Kidney (tissue), 22 donors: ENCODE results near the gene KCNQ1. TPM values are rescaled to one million over a fixed set of nuclear protein-coding genes. Genes with fewer than 3 reads are reported as not detected.
A peak's percentile ranks its signal among the peaks of the same experiment; 100 is the strongest.

Source experiments
- DNase-seq, 5 donors: peaks; one replicate each; pipeline ENCODE4 v3.0.0-alpha.2; 2013 to 2020
- FAIRE-seq: peaks from 2 replicates; lab custom pipeline; 2012; peaks lifted over from hg19 to GRCh38; lab: Jason Lieb, UNC
- H3K27ac ChIP-seq, 2 donors: one replicate each; pipeline ENCODE4 v1.7.0; 2013; ENCODE audit warnings: low read depth in 2 of 2, low read length in 2 of 2, inconsistent platforms in 1 of 2
- H3K27me3 ChIP-seq: one replicate; pipeline ENCODE4 v1.7.1; 2013; ENCODE audit warnings: low read length, inconsistent platforms; ENCODE audit not compliant: control insufficient read depth, insufficient read depth
- H3K36me3 ChIP-seq, 3 donors: one replicate each; pipeline versions ENCODE4 v1.7.0 to v1.7.1; 2013; ENCODE audit warnings: low read length in 3 of 3, control low read depth in 1 of 3, inconsistent platforms in 1 of 3; ENCODE audit not compliant: insufficient read depth in 3 of 3, control insufficient read depth in 2 of 3
- H3K4me1 ChIP-seq, 3 donors: one replicate each; pipeline versions ENCODE4 v1.7.0 to v1.7.1; 2013; ENCODE audit warnings: low read length in 3 of 3, inconsistent platforms in 1 of 3, low read depth in 1 of 3; ENCODE audit not compliant: control insufficient read depth in 2 of 3, insufficient read depth in 2 of 3
- H3K4me3 ChIP-seq, 3 donors: one replicate each; pipeline versions ENCODE4 v1.7.0 to v1.8.1; 2013; ENCODE audit warnings: low read length in 3 of 3, control low read depth in 1 of 3, inconsistent platforms in 1 of 3
- H3K9ac ChIP-seq, 3 donors: one replicate each; pipeline versions ENCODE4 v1.7.0 to v1.7.1; 2013; ENCODE audit warnings: low read length in 3 of 3, control low read depth in 1 of 3, inconsistent platforms in 1 of 3
- H3K9me3 ChIP-seq, 3 donors: one replicate each; pipeline versions ENCODE4 v1.7.0 to v1.7.1; 2013; ENCODE audit warnings: low read length in 3 of 3, control low read depth in 1 of 3, inconsistent platforms in 1 of 3; ENCODE audit not compliant: control insufficient read depth in 2 of 3, insufficient read depth in 1 of 3
- intact Hi-C: fragments of 100-400 bp; cut with DNase I; formaldehyde crosslinking; loops from one replicate; pipeline ENCODE4 v1.11.1; 2022
- long read RNA-seq, 10 donors: library from polyadenylated mRNA in 1 of 10; unstranded in 1 of 10; transcript quantifications; one replicate each; pipeline ENCODE4 v2.0.0 and lab custom pipeline, GENCODE V29; 2021 to 2026
- polyA plus RNA-seq: library from polyadenylated mRNA; stranded (reverse); fragments of 350-450 nt; fragmentation: Illumina TruSeq; extraction: RNeasy Lipid Tissue Mini Kit (QIAGEN cat#74804); gene quantifications from one replicate; pipeline ENCODE4 v1.2.3, GENCODE V29; 2014; ENCODE audit warnings: low read depth, low replicate concordance; ENCODE audit not compliant: insufficient read depth
- total RNA-seq: library from RNA; stranded (reverse); fragmentation: NEBNext Ultra II Directional; extraction: Animal tissue kit (Norgen Biotek cat#: 25700); gene quantifications from one replicate; pipeline ENCODE4 v1.2.1, GENCODE V29; 2021
- TF ChIP-seq, protein P1 (sequence below): IDR thresholded peaks from 3 replicates; pipeline ENCODE4 v1.5.1; 2012; ENCODE audit warnings: mild to moderate bottlenecking, moderate library complexity, borderline replicate concordance; ENCODE audit not compliant: insufficient read depth; ENCODE audit errors: extremely low read depth
- donor health status: control.
- donor health status: control.
- donor health status: control.
- donor health status: control.
- donor health status: control.
- donor health status: DM: yes; HTN: yes; CAD: no.
- donor health status: Normal renal cell carcinoma (clear cell type).

The KCNQ1 gene, protein sequence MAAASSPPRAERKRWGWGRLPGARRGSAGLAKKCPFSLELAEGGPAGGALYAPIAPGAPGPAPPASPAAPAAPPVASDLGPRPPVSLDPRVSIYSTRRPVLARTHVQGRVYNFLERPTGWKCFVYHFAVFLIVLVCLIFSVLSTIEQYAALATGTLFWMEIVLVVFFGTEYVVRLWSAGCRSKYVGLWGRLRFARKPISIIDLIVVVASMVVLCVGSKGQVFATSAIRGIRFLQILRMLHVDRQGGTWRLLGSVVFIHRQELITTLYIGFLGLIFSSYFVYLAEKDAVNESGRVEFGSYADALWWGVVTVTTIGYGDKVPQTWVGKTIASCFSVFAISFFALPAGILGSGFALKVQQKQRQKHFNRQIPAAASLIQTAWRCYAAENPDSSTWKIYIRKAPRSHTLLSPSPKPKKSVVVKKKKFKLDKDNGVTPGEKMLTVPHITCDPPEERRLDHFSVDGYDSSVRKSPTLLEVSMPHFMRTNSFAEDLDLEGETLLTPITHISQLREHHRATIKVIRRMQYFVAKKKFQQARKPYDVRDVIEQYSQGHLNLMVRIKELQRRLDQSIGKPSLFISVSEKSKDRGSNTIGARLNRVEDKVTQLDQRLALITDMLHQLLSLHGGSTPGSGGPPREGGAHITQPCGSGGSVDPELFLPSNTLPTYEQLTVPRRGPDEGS
- 45.5 TPM for total RNA-seq
- polyA plus RNA-seq: 49.4 TPM
- long read RNA-seq, donor 1, partial matches to known transcripts: 0 of 3 reads
- long read RNA-seq, donor 1, other reads (novel, unspliced or antisense): 0 of 3 reads
- long read RNA-seq, donor 2, partial matches to known transcripts: 0 of 3 reads
- long read RNA-seq, donor 2, other reads (novel, unspliced or antisense): 0 of 3 reads
- long read RNA-seq, donor 3, partial matches to known transcripts: 0 of 3 reads
- long read RNA-seq, donor 3, other reads (novel, unspliced or antisense): 0 of 3 reads
- long read RNA-seq, donor 4, partial matches to known transcripts: 0 of 3 reads
- long read RNA-seq, donor 4, other reads (novel, unspliced or antisense): 0 of 3 reads
- long read RNA-seq, donor 5: 0 reads
- long read RNA-seq, donor 6, partial matches to known transcripts: 6 of 6 reads
- long read RNA-seq, donor 6, other reads (novel, unspliced or antisense): 0 of 6 reads
- long read RNA-seq, donor 7, transcript KCNQ1-201 (16 exons, 3,246 nt): major isoform, 31 of 100 reads
- long read RNA-seq, donor 7, partial matches to known transcripts: 49 of 100 reads
- long read RNA-seq, donor 7, other reads (novel, unspliced or antisense): 20 of 100 reads
- long read RNA-seq, donor 8, partial matches to known transcripts: 7 of 7 reads
- long read RNA-seq, donor 8, other reads (novel, unspliced or antisense): 0 of 7 reads
- long read RNA-seq, donor 9: 0 reads
- long read RNA-seq, donor 10, partial matches to known transcripts: 0 of 2 reads
- long read RNA-seq, donor 10, other reads (novel, unspliced or antisense): 0 of 2 reads

DNA sequence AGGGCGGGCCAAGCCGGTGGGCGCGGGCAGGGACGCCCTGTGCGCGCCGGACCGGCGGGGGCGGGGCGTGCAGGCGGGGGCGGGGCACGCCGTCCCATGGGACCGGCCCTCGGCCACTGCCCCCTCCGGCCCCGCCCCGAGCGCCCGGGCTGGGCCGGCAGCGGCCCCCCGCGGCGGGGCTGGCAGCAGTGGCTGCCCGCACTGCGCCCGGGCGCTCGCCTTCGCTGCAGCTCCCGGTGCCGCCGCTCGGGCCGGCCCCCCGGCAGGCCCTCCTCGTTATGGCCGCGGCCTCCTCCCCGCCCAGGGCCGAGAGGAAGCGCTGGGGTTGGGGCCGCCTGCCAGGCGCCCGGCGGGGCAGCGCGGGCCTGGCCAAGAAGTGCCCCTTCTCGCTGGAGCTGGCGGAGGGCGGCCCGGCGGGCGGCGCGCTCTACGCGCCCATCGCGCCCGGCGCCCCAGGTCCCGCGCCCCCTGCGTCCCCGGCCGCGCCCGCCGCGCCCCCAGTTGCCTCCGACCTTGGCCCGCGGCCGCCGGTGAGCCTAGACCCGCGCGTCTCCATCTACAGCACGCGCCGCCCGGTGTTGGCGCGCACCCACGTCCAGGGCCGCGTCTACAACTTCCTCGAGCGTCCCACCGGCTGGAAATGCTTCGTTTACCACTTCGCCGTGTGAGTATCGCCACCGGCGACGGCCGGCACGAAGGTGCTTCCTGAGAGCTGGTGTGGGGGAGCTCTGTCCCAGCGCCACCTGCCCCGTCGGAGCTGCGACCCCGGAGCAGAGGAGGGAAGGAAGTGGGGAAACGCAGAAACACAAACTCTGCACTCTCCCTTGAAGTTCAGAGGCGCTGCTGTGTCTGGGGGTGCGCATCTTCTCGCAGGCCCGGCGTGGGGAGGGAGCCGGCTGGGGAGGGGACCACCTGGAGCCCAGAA lies at the start of gene KCNQ1:
Gene KCNQ1 (plus strand): TSS at position 188 of the 925 bp plus-strand sequence. CDS start 91 bp downstream, at position 279.
- no peak for FAIRE-seq
- Histone ChIP-seq H3K27me3 (peaks cover 3% of the 10 kb centered on the region), H3K27ac (peak within 1 kb of the TSS; percentile 47 to 57), H3K4me1 (peaks cover 0 to 27% (median 6%) of the 10 kb centered on the region in 3 donors), H3K36me3 (no peaks in the 10 kb centered on the region), H3K9me3 (no peaks in the 10 kb centered on the region), H3K4me3 (peak within 1 kb of the TSS; percentile 6 to 69 (median 56)), H3K9ac (peak within 1 kb of the TSS in 1 of 3 donors; percentile 48)
- intact Hi-C loops: no loop called here
- TF ChIP-seq, protein P1, sequence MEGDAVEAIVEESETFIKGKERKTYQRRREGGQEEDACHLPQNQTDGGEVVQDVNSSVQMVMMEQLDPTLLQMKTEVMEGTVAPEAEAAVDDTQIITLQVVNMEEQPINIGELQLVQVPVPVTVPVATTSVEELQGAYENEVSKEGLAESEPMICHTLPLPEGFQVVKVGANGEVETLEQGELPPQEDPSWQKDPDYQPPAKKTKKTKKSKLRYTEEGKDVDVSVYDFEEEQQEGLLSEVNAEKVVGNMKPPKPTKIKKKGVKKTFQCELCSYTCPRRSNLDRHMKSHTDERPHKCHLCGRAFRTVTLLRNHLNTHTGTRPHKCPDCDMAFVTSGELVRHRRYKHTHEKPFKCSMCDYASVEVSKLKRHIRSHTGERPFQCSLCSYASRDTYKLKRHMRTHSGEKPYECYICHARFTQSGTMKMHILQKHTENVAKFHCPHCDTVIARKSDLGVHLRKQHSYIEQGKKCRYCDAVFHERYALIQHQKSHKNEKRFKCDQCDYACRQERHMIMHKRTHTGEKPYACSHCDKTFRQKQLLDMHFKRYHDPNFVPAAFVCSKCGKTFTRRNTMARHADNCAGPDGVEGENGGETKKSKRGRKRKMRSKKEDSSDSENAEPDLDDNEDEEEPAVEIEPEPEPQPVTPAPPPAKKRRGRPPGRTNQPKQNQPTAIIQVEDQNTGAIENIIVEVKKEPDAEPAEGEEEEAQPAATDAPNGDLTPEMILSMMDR: peak; percentile 11
- DNase-seq: peak in 3 of 5 donors; percentile 65 to 91 (median 74)

DNA sequence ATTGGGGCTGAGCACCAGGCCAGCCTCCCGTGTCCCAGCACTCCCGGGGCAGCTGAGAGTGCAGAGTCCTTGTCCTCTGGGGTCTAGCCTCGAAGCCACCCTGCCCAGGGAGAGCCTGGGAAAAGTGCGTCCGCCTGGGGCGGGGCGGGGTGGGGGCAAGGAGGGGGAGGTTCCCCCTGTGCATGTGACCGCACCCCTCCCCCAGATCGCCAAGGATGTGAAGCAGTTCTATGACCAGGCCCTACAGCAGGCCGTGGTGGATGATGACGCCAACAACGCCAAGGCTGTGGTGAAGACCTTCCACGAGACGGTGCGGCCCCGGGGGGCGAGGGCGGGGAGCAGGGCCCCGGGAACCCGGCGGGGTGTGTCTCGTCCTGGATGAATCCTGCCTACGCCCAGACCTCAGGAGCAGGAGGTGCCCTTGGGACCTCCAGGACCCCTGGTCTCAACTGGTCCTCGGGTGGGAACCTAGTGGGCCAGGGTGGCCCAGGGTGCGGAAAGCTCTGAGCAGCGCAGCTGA lies 49.5 kb upstream of the KCNQ1 start:
- Histone ChIP-seq H3K9me3 (no peaks in the 10 kb centered on the region), H3K27me3 (no peaks in the 10 kb centered on the region), H3K36me3 (peaks cover 2 to 11% (median 5%) of the 10 kb centered on the region in 3 donors), H3K9ac (no peak overlapping the region), H3K4me1 (peaks cover 0 to 16% (median 5%) of the 10 kb centered on the region in 3 donors), H3K4me3 (no peak overlapping the region), H3K27ac (no peak overlapping the region)
- intact Hi-C loops: no loop called here
- no peak for FAIRE-seq
- TF ChIP-seq, protein P1: no peak
- peak in 1 of 5 donors; percentile 79 for DNase-seq
